ENCODE measurements around the gene BICC1. TPM values are rescaled to one million over a fixed set of nuclear protein-coding genes. Genes with fewer than 3 reads are reported as not detected.

Gene BICC1
- total RNA-seq, 2 experiments from 2014 or later: 0.08 TPM

GRCh38 chr10:58560068-58560467 is 47.4 kb downstream of the BICC1 start:
- Mint-ChIP-seq H3K27me3 (no peaks in the 10 kb centered on the region), H3K9me3 (no peaks in the 10 kb centered on the region), H3K27ac (no peak overlapping the region), H3K4me1 (no peaks in the 10 kb centered on the region), H3K36me3 (ENCODE audit: low read depth) (no peaks in the 10 kb centered on the region), H3K4me3 (no peak overlapping the region)
- no peak for DNase-seq
- ChIA-PET POLR2A (no interaction called here), CTCF (no interaction called here)

- POLR2A ChIA-PET: no interaction called here
Observed at GRCh38 chr10:58565271-58565670, 52.6 kb downstream of the BICC1 start.

GRCh38 chr10:58567652-58568051 is 55.0 kb downstream of the BICC1 start:
- H3K36me3 Mint-ChIP-seq (ENCODE audit: low read depth): no peaks in the 10 kb centered on the region
- ChIA-PET POLR2A (no interaction called here), CTCF (no interaction called here)
- H3K27ac Mint-ChIP-seq: no peak overlapping the region
- H3K9me3 Mint-ChIP-seq: peaks cover 2% of the 10 kb centered on the region
- H3K4me1 Mint-ChIP-seq: no peaks in the 10 kb centered on the region
- DNase-seq: no peak
- H3K27me3 Mint-ChIP-seq: no peaks in the 10 kb centered on the region
- no peak overlapping the region for H3K4me3 Mint-ChIP-seq

More at GRCh38 chr10:58565271-58565670, 52.6 kb downstream of the BICC1 start:
- no peaks in the 10 kb centered on the region for H3K27me3 Mint-ChIP-seq
- H3K36me3 Mint-ChIP-seq (ENCODE audit: low read depth): no peaks in the 10 kb centered on the region
- no peaks in the 10 kb centered on the region for H3K4me1 Mint-ChIP-seq
- no peak overlapping the region for H3K27ac Mint-ChIP-seq
- no peak overlapping the region for H3K4me3 Mint-ChIP-seq
- H3K9me3 Mint-ChIP-seq: no peaks in the 10 kb centered on the region
- CTCF ChIA-PET: no interaction called here
- no peak for DNase-seq

- no peak overlapping the region for H3K27ac Mint-ChIP-seq
- no peaks in the 10 kb centered on the region for H3K4me1 Mint-ChIP-seq
- ChIA-PET CTCF (no interaction called here), POLR2A (no interaction called here)
- H3K27me3 Mint-ChIP-seq: no peaks in the 10 kb centered on the region
- H3K9me3 Mint-ChIP-seq: peaks cover 2% of the 10 kb centered on the region
- no peak overlapping the region for H3K4me3 Mint-ChIP-seq
- no peak for DNase-seq
- no peaks in the 10 kb centered on the region for H3K36me3 Mint-ChIP-seq (ENCODE audit: low read depth)
Observed at GRCh38 chr10:58568428-58568935, 55.8 kb downstream of the BICC1 start.

GRCh38 chr10:58570307-58570723 is 57.6 kb downstream of the BICC1 start:
- Mint-ChIP-seq H3K27ac (no peak overlapping the region), H3K36me3 (ENCODE audit: low read depth) (no peaks in the 10 kb centered on the region), H3K4me3 (no peak overlapping the region), H3K4me1 (no peaks in the 10 kb centered on the region), H3K27me3 (no peaks in the 10 kb centered on the region), H3K9me3 (peaks cover 2% of the 10 kb centered on the region)
- POLR2A ChIA-PET: no interaction called here
- CTCF ChIA-PET: no interaction called here
- no peak for DNase-seq

- H3K9me3 Mint-ChIP-seq: peaks cover 2% of the 10 kb centered on the region
- H3K36me3 Mint-ChIP-seq (ENCODE audit: low read depth): no peaks in the 10 kb centered on the region
- no peak overlapping the region for H3K27ac Mint-ChIP-seq
- no peaks in the 10 kb centered on the region for H3K27me3 Mint-ChIP-seq
- H3K4me3 Mint-ChIP-seq: no peak overlapping the region
- H3K4me1 Mint-ChIP-seq: no peaks in the 10 kb centered on the region
- ChIA-PET POLR2A (no interaction called here), CTCF (no interaction called here)
- DNase-seq: no peak
Observed at GRCh38 chr10:58570979-58571378, 58.3 kb downstream of the BICC1 start.

- Mint-ChIP-seq H3K9me3 (peaks cover 2% of the 10 kb centered on the region), H3K4me1 (no peaks in the 10 kb centered on the region), H3K36me3 (ENCODE audit: low read depth) (no peaks in the 10 kb centered on the region), H3K27me3 (no peaks in the 10 kb centered on the region), H3K27ac (no peak overlapping the region), H3K4me3 (no peak overlapping the region)
- no peak for DNase-seq
- CTCF ChIA-PET: no interaction called here
- POLR2A ChIA-PET: no interaction called here
Observed at GRCh38 chr10:58573144-58573543, 60.5 kb downstream of the BICC1 start.

GRCh38 chr10:58574058-58574457 is 61.4 kb downstream of the BICC1 start:
- H3K36me3 Mint-ChIP-seq (ENCODE audit: low read depth): no peaks in the 10 kb centered on the region
- H3K4me1 Mint-ChIP-seq: no peaks in the 10 kb centered on the region
- POLR2A ChIA-PET: no interaction called here
- H3K4me3 Mint-ChIP-seq: no peak overlapping the region
- H3K9me3 Mint-ChIP-seq: peaks cover 2% of the 10 kb centered on the region
- no peaks in the 10 kb centered on the region for H3K27me3 Mint-ChIP-seq
- CTCF ChIA-PET: no interaction called here
- no peak overlapping the region for H3K27ac Mint-ChIP-seq
- no peak for DNase-seq

GRCh38 chr10:58575491-58575890 is 62.8 kb downstream of the BICC1 start:
- no peaks in the 10 kb centered on the region for H3K4me1 Mint-ChIP-seq
- CTCF ChIA-PET: no interaction called here
- no peak overlapping the region for H3K27ac Mint-ChIP-seq
- no peak for DNase-seq
- no peaks in the 10 kb centered on the region for H3K36me3 Mint-ChIP-seq (ENCODE audit: low read depth)
- no peaks in the 10 kb centered on the region for H3K27me3 Mint-ChIP-seq
- H3K4me3 Mint-ChIP-seq: no peak overlapping the region
- H3K9me3 Mint-ChIP-seq: peaks cover 2% of the 10 kb centered on the region
- POLR2A ChIA-PET: no interaction called here

GRCh38 chr10:58576751-58577436 is 64.2 kb downstream of the BICC1 start:
- POLR2A ChIA-PET: no interaction called here
- DNase-seq: no peak
- Mint-ChIP-seq H3K27ac (no peak overlapping the region), H3K4me1 (no peaks in the 10 kb centered on the region), H3K27me3 (no peaks in the 10 kb centered on the region), H3K36me3 (ENCODE audit: low read depth) (no peaks in the 10 kb centered on the region), H3K4me3 (no peak overlapping the region), H3K9me3 (no peaks in the 10 kb centered on the region)
- CTCF ChIA-PET: no interaction called here

GRCh38 chr10:58577437-58577777 is 64.7 kb downstream of the BICC1 start:
- no peak overlapping the region for H3K27ac Mint-ChIP-seq
- no peaks in the 10 kb centered on the region for H3K9me3 Mint-ChIP-seq
- no peak overlapping the region for H3K4me3 Mint-ChIP-seq
- ChIA-PET POLR2A (no interaction called here), CTCF (no interaction called here)
- no peaks in the 10 kb centered on the region for H3K27me3 Mint-ChIP-seq
- H3K4me1 Mint-ChIP-seq: no peaks in the 10 kb centered on the region
- no peaks in the 10 kb centered on the region for H3K36me3 Mint-ChIP-seq (ENCODE audit: low read depth)
- no peak for DNase-seq

- ChIA-PET CTCF (no interaction called here), POLR2A (no interaction called here)
- H3K27ac Mint-ChIP-seq: no peak overlapping the region
- H3K9me3 Mint-ChIP-seq: no peaks in the 10 kb centered on the region
- H3K27me3 Mint-ChIP-seq: no peaks in the 10 kb centered on the region
- H3K4me3 Mint-ChIP-seq: no peak overlapping the region
- H3K36me3 Mint-ChIP-seq (ENCODE audit: low read depth): no peaks in the 10 kb centered on the region
- no peak for DNase-seq
- no peaks in the 10 kb centered on the region for H3K4me1 Mint-ChIP-seq
Observed at GRCh38 chr10:58578366-58578765, 65.7 kb downstream of the BICC1 start.

- CTCF ChIA-PET: no interaction called here
- Mint-ChIP-seq H3K4me1 (no peaks in the 10 kb centered on the region), H3K36me3 (ENCODE audit: low read depth) (no peaks in the 10 kb centered on the region), H3K27me3 (no peaks in the 10 kb centered on the region), H3K27ac (no peak overlapping the region), H3K4me3 (no peak overlapping the region), H3K9me3 (no peaks in the 10 kb centered on the region)
- POLR2A ChIA-PET: no interaction called here
- no peak for DNase-seq
Observed at GRCh38 chr10:58579011-58579655, 66.5 kb downstream of the BICC1 start.

GRCh38 chr10:58582045-58582444 is 69.4 kb downstream of the BICC1 start:
- no peaks in the 10 kb centered on the region for H3K4me1 Mint-ChIP-seq
- H3K36me3 Mint-ChIP-seq (ENCODE audit: low read depth): no peaks in the 10 kb centered on the region
- ChIA-PET POLR2A (no interaction called here), CTCF (no interaction called here)
- no peak overlapping the region for H3K27ac Mint-ChIP-seq
- DNase-seq: no peak
- no peak overlapping the region for H3K4me3 Mint-ChIP-seq
- no peaks in the 10 kb centered on the region for H3K9me3 Mint-ChIP-seq
- H3K27me3 Mint-ChIP-seq: no peaks in the 10 kb centered on the region

Data from activated CD4-positive, alpha-beta memory T cell treated with anti-CD3 and anti-CD28 coated beads, Interleukin-2, amount 10 ng/mL, durations not matched to agents 7 days and 5 days (primary cell).